Right atrium auricular region (tissue), 2 donors: ENCODE results near the gene TMEM183A. TPM values are rescaled to one million over a fixed set of nuclear protein-coding genes. Genes with fewer than 3 reads are reported as not detected.
A peak's percentile ranks its signal among the peaks of the same experiment; 100 is the strongest.

Experiments
- DNase-seq: peaks from one replicate; pipeline ENCODE4 v3.0.0-alpha.2; 2019; ENCODE audit warnings: low spot score
- H3K27ac ChIP-seq, 2 donors: fragments of 200-600 bp; sonication (generic); 1 replicate in 1 of 2; 2 replicates in 1 of 2; pipeline ENCODE4 v1.5.1; 2016 to 2019
- H3K27me3 ChIP-seq, 2 donors: fragments of 200-600 bp; sonication (generic); one replicate each; pipeline versions ENCODE4 v1.5.1 to v1.6.0; 2017 to 2019
- H3K36me3 ChIP-seq: fragments of 200-600 bp; sonication (generic); one replicate; pipeline ENCODE4 v1.5.1; 2016
- H3K4me1 ChIP-seq, 2 donors: fragments of 200-600 bp; sonication (generic); one replicate each; pipeline versions ENCODE4 v1.5.1 to v1.6.0; 2017 to 2019
- H3K4me3 ChIP-seq, 2 donors: fragments of 200-600 bp; sonication (generic); 1 replicate in 1 of 2; 2 replicates in 1 of 2; pipeline ENCODE4 v1.5.1; 2017 to 2019; ENCODE audit warnings: mild to moderate bottlenecking in 1 of 2, moderate library complexity in 1 of 2
- H3K9me3 ChIP-seq, 2 donors: fragments of 200-600 bp; sonication (generic); one replicate each; pipeline ENCODE4 v1.5.1; 2019
- total RNA-seq, 2 donors: library from RNA; depleted of rRNA; stranded (reverse); fragments of >200 nt; gene quantifications; one replicate each; pipeline ENCODE4 v1.1.0, GENCODE V29; 2016
- TF ChIP-seq, protein P1 (sequence below), 2 donors: fragments of 200-600 bp; sonication (generic); IDR thresholded peaks; one replicate each; pipeline ENCODE4 v1.5.1; 2019; ENCODE audit warnings: antibody characterized with exemption in 2 of 2

The TMEM183A gene
- total RNA-seq, 2 donors from 2014 or later = 29.6 to 39.1 TPM

DNA sequence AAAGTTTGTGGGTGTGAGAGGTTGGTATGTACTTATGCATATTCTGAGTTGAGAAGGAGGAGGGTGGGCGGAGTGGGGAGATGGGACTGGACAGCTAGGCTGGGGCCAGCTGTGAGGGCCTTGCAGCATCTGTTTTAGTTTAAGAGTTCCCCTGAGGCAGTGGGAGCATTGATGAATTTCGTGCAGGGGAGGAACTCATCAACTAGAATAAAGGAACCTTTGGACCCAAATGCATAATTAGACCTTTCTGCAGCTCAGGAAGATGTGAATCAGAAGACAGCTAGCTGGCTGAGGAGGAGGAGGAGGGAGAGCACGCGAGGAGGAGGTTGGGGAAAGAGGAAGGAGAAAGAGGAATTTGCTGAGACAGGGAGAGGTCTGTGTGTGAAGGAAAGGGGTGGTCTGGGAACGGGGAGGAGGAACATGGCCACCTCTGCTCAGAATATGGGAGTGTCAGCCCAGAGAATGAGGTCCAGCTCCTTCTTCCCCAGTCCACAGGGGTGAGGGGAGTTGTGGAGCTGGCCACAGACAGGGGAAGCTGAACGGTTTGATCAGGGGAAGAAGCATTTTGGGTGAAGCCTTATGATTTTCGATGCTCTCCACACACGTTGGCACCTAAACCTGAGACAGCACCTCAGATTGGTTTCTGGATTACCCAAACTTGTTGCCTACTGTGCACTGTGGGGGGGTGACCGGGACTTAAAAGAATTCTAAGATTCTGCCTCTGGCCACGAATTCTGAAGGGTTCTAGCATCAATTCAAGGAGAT lies 50.9 kb downstream of the TMEM183A start:
- H3K4me3 ChIP-seq = no peak overlapping the region
- no peaks in the 10 kb centered on the region for H3K9me3 ChIP-seq
- H3K36me3 ChIP-seq = no peaks in the 10 kb centered on the region
- peaks cover 0 to 10% of the 10 kb centered on the region in 2 donors for H3K4me1 ChIP-seq
- no peak overlapping the region for H3K27ac ChIP-seq
- TF ChIP-seq, protein P1, sequence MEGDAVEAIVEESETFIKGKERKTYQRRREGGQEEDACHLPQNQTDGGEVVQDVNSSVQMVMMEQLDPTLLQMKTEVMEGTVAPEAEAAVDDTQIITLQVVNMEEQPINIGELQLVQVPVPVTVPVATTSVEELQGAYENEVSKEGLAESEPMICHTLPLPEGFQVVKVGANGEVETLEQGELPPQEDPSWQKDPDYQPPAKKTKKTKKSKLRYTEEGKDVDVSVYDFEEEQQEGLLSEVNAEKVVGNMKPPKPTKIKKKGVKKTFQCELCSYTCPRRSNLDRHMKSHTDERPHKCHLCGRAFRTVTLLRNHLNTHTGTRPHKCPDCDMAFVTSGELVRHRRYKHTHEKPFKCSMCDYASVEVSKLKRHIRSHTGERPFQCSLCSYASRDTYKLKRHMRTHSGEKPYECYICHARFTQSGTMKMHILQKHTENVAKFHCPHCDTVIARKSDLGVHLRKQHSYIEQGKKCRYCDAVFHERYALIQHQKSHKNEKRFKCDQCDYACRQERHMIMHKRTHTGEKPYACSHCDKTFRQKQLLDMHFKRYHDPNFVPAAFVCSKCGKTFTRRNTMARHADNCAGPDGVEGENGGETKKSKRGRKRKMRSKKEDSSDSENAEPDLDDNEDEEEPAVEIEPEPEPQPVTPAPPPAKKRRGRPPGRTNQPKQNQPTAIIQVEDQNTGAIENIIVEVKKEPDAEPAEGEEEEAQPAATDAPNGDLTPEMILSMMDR (IDR thresholded peaks at IDR 0.05) = no peak
- no peaks in the 10 kb centered on the region for H3K27me3 ChIP-seq
- DNase-seq = no peak

DNA sequence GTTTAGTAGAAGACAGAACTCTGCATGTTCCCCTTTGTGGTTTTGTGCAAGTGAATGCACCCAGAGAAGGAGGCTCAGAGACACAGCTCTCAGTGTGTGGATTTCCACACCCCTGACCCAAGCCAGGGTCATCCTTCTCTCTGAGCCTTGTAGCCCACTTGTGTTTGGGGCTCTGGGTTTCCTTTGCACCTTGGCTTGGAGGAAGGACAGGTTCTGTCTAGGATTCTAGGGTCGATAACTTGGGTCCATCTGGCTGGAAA lies 51.4 kb downstream of the TMEM183A start:
- DNase-seq = no peak
- Histone ChIP-seq H3K27ac (no peak overlapping the region), H3K36me3 (no peaks in the 10 kb centered on the region), H3K27me3 (no peaks in the 10 kb centered on the region), H3K4me1 (peaks cover 0 to 10% of the 10 kb centered on the region in 2 donors), H3K9me3 (no peaks in the 10 kb centered on the region), H3K4me3 (no peak overlapping the region)
- TF ChIP-seq, protein P1 (IDR thresholded peaks at IDR 0.05) = no peak

DNA sequence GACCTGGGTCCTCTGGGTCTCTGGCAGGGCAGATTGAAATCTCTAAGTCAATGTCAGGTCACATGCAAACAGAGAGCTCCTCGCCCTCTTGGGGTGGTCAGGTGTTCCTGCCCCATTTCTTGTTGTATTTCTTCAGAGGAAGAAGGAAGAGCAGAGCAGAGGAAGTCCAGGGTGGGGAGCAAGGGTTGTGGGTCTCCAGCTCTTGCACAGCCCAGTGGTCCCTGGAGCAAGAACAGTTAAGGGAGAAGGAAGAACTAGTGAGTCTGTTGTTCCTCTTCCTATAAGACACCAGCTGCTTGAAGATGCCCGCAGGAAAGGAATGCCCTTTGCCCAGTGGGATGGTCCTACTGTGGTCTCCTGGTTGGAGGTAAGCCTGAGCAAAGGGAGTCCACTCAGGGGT lies 52.3 kb downstream of the TMEM183A start:
- no peaks in the 10 kb centered on the region for H3K36me3 ChIP-seq
- H3K27ac ChIP-seq = no peak overlapping the region
- TF ChIP-seq, protein P1 (IDR thresholded peaks at IDR 0.05) = no peak

DNA sequence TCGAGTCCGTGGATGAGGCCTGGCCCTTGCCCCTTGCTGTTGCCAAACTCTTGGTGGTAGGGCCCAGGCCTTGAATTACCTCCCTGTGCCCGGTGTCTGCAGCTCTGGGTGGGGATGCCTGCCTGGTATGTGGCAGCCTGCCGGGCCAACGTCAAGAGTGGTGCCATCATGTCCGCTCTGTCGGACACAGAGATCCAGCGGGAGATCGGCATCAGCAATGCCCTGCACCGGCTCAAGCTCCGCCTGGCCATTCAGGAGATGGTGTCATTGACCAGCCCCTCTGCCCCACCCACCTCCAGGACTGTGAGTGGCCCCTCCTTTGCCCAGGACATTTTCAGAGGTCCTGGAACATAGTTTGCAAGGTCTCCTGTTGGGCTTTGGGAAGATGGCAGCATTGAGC lies 52.9 kb downstream of the TMEM183A start:
- TF ChIP-seq, protein P1 (IDR thresholded peaks at IDR 0.05) = no peak

More for the DNA sequence above, 52.3 kb downstream of the TMEM183A start:
- H3K9me3 ChIP-seq = no peaks in the 10 kb centered on the region
- no peak overlapping the region for H3K4me3 ChIP-seq
- H3K27me3 ChIP-seq = no peaks in the 10 kb centered on the region
- no peak for DNase-seq
- H3K4me1 ChIP-seq = peaks cover 0 to 10% of the 10 kb centered on the region in 2 donors

DNA sequence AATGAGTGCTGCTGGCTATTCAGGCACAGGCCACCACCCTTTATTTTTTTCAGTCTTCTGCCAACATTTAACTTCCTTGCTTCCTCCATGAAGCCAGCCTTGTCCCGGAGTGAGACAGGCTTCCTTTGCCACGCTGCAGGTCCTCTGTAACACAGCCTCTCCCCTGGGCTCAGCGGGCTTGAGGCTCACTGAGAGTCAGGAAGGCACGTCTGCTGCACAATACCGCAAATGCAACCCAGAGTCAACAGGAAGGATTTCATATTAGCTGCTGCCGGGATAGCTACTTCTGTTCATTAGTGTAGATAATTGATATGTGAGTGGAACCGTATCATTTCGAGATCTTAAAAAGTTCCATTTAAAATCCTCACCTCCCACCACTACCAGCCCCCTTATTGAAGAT lies 56.1 kb downstream of the TMEM183A start:
- H3K4me3 ChIP-seq = no peak overlapping the region
- no peaks in the 10 kb centered on the region for H3K27me3 ChIP-seq
- H3K4me1 ChIP-seq = peaks cover 0 to 7% of the 10 kb centered on the region in 2 donors
- H3K9me3 ChIP-seq = no peaks in the 10 kb centered on the region
- H3K36me3 ChIP-seq = no peaks in the 10 kb centered on the region
- no peak overlapping the region for H3K27ac ChIP-seq
- TF ChIP-seq, protein P1 (IDR thresholded peaks at IDR 0.05) = no peak
- no peak for DNase-seq

More for the DNA sequence above, 52.9 kb downstream of the TMEM183A start:
- Histone ChIP-seq H3K4me3 (no peak overlapping the region), H3K36me3 (no peaks in the 10 kb centered on the region), H3K27me3 (no peaks in the 10 kb centered on the region), H3K4me1 (peaks cover 0 to 10% of the 10 kb centered on the region in 2 donors), H3K27ac (no peak overlapping the region), H3K9me3 (no peaks in the 10 kb centered on the region)
- no peak for DNase-seq

DNA sequence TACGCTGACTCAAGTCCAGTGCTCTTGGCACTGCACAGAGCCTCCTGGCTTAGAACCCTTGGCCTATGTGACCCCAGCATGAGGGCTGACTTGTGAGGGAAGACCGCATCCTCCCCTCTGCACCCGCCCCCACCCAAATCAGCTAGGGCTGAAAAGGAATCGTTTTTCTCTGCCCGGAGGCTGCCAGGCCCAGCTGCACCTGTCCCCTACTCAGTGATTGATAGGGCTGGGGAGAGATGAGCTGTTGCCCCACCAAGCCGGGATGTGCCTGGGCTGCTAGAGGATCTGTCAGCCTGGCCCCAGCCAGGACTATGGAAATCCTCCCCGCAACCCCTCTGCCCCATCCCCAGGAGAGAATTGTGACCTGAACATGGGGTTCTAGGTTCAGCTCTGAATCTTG lies 58.0 kb downstream of the TMEM183A start:
- H3K27ac ChIP-seq = peak overlapping the region in 1 of 2 donors; percentile 4
- no peaks in the 10 kb centered on the region for H3K36me3 ChIP-seq
- H3K4me1 ChIP-seq = peaks cover 0 to 26% of the 10 kb centered on the region in 2 donors
- H3K4me3 ChIP-seq = no peak overlapping the region
- H3K9me3 ChIP-seq = no peaks in the 10 kb centered on the region
- TF ChIP-seq, protein P1 (IDR thresholded peaks at IDR 0.05) = no peak
- H3K27me3 ChIP-seq = no peaks in the 10 kb centered on the region
- no peak for DNase-seq
